Measurements from ENCODE around the gene HNRNPLL.

GRCh38 chr2:38622210-38622609, 19.5 kb upstream of the HNRNPLL start:
- TF ChIP-seq YY1 (IDR thresholded peaks at IDR 0.05) (no peak), RAD21 (IDR thresholded peaks at IDR 0.05) (no peak)

Measured in liver (tissue), 2 donors.